Subcutaneous adipose tissue (tissue), 4 donors: ENCODE measurements around the gene EPAS1. TPM values are rescaled to one million over a fixed set of nuclear protein-coding genes. Genes with fewer than 3 reads are reported as not detected.

Source experiments
- CTCF ChIP-seq: fragments of 450-650 bp; IDR thresholded peaks from one replicate; pipeline ENCODE4 v1.5.1; 2016; ENCODE audit warnings: low read depth, mild to moderate bottlenecking, control low read depth, antibody characterized with exemption, moderate library complexity
- total RNA-seq, 4 donors: library from RNA; depleted of rRNA; stranded (reverse); fragments of >200 nt; gene quantifications; one replicate each; pipeline ENCODE4 v1.1.0, GENCODE V29; 2016

The EPAS1 gene
- total RNA-seq, 4 donors from 2014 or later = 168 to 1,000 (median 337) TPM

- TF ChIP-seq CTCF = no peak
Observed at GRCh38 chr2:46314065-46314835, 17.0 kb downstream of the EPAS1 start.

- TF ChIP-seq CTCF = no peak
Observed at GRCh38 chr2:46315103-46315890, 18.1 kb downstream of the EPAS1 start.

GRCh38 chr2:46317094-46317486 lies 19.9 kb downstream of the EPAS1 start:
- no peak for TF ChIP-seq CTCF

- no peak for TF ChIP-seq CTCF
Observed at GRCh38 chr2:46318579-46319460, 21.6 kb downstream of the EPAS1 start.

GRCh38 chr2:46319711-46320110 lies 22.5 kb downstream of the EPAS1 start:
- no peak for TF ChIP-seq CTCF

DNA sequence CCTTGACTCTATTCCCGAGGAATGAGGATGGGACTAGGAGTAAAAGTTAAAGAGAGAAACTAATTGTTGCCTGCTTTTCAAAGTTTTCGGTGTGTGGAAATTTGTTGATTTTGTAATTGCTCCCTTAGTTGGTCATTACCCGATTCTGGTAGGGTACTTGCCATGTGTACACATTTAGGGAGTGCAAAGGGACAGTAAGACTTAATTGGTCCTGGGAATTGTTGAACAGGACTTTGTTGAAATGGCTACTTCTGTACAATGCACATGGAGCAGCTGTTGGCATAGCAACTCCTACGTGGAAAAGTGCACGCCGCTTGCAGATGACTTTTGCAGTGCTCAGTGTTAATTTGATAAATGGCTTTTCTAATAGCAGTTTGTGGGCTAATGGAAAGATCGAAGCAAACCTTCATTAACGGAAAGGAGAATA lies 22.9 kb downstream of the EPAS1 start:
- TF ChIP-seq CTCF = no peak
